DOHH2 (cell line): Measurements from ENCODE around the gene SAP30L.
A peak's percentile ranks its signal among the peaks of the same experiment; 100 is the strongest.

ENCODE experiments used
- H3F3A ChIP-seq: fragments of 200-600 bp; sonication (generic), shearing (Covaris generic); 2 replicates; pipeline ENCODE4 v1.6.0; 2016; ENCODE audit warnings: antibody characterized with exemption, mild to moderate bottlenecking; ENCODE audit not compliant: control insufficient read depth, insufficient read depth
- H3K27ac ChIP-seq: fragments of 200-600 bp; sonication (generic); 2 replicates; pipeline ENCODE4 v1.5.1; 2014; ENCODE audit warnings: low read depth, mild to moderate bottlenecking, low read length, moderate library complexity
- H3K27me3 ChIP-seq: fragments of 200-600 bp; sonication (generic); 2 replicates; pipeline ENCODE4 v1.6.1; 2014; ENCODE audit warnings: mild to moderate bottlenecking, low read length, mixed read lengths; ENCODE audit not compliant: control insufficient read depth
- H3K36me3 ChIP-seq: fragments of 200-600 bp; sonication (generic); 2 replicates; pipeline ENCODE4 v1.6.1; 2014; ENCODE audit warnings: mild to moderate bottlenecking, low read length, moderate library complexity, mixed read lengths; ENCODE audit not compliant: control insufficient read depth
- H3K4me1 ChIP-seq: fragments of 200-600 bp; sonication (generic); 2 replicates; pipeline ENCODE4 v1.6.1; 2014; ENCODE audit warnings: mild to moderate bottlenecking, low read length, mixed read lengths; ENCODE audit not compliant: control insufficient read depth
- H3K4me2 ChIP-seq: fragments of 200-600 bp; sonication (generic); 2 replicates; pipeline ENCODE4 v1.6.0; 2014; ENCODE audit warnings: mild to moderate bottlenecking, low read length, moderate library complexity
- H3K4me3 ChIP-seq: fragments of 200-600 bp; sonication (generic); 2 replicates; pipeline ENCODE4 v1.5.1; 2014; ENCODE audit warnings: mild to moderate bottlenecking, low read length, mixed read lengths
- H3K79me2 ChIP-seq: fragments of 200-600 bp; sonication (generic); 2 replicates; pipeline ENCODE4 v1.6.1; 2014; ENCODE audit warnings: mild to moderate bottlenecking, low read length, mixed read lengths; ENCODE audit not compliant: control insufficient read depth
- H3K9me2 ChIP-seq: fragments of 200-600 bp; sonication (generic); replicated peaks from 2 replicates; pipeline ENCODE4 v1.6.1; 2014; ENCODE audit warnings: mild to moderate bottlenecking, low read length, mixed read lengths; ENCODE audit not compliant: control insufficient read depth
- H3K9me3 ChIP-seq: fragments of 200-600 bp; sonication (generic); 2 replicates; pipeline ENCODE4 v1.6.1; 2014; ENCODE audit warnings: antibody characterized with exemption, low read length, mixed read lengths; ENCODE audit not compliant: control insufficient read depth, insufficient read depth
- H4K20me1 ChIP-seq: fragments of 200-600 bp; sonication (generic); 2 replicates; pipeline ENCODE4 v1.6.0; 2014; ENCODE audit warnings: low read depth, mild to moderate bottlenecking, antibody characterized with exemption, low read length, moderate library complexity; ENCODE audit not compliant: control insufficient read depth, insufficient read depth
- CTCF ChIP-seq: fragments of 200-600 bp; sonication (generic); IDR thresholded peaks from one replicate; pipeline ENCODE4 v1.5.1; 2014; ENCODE audit warnings: antibody characterized with exemption, mild to moderate bottlenecking, low read depth, low read length; ENCODE audit not compliant: poor library complexity, severe bottlenecking
- EZH2phosphoT487 ChIP-seq: fragments of 200-600 bp; sonication (generic); IDR thresholded peaks from 2 replicates; pipeline ENCODE4 v1.6.1; 2017; ENCODE audit warnings: borderline replicate concordance, mild to moderate bottlenecking, antibody characterized with exemption, low read length, moderate library complexity, mixed read lengths

Gene SAP30L

GRCh38 chr5:154446195-154447088 lies 645 bp downstream of the SAP30L start:
- Histone ChIP-seq H4K20me1 (peaks cover 19% of the 10 kb centered on the region), H3K79me2 (peaks cover 62% of the 10 kb centered on the region), H3K4me1 (peaks cover 38% of the 10 kb centered on the region), H3F3A (no peaks in the 10 kb centered on the region), H3K9me2 (no peaks in the 10 kb centered on the region), H3K36me3 (peaks cover 39% of the 10 kb centered on the region), H3K27ac (no peak overlapping the region), H3K4me3 (peak overlapping the region; percentile 100), H3K9me3 (no peaks in the 10 kb centered on the region), H3K4me2 (peak overlapping the region; percentile 87), H3K27me3 (no peaks in the 10 kb centered on the region)
- TF ChIP-seq EZH2phosphoT487: no peak
- no peak for TF ChIP-seq CTCF

- H3K4me2 ChIP-seq: peak overlapping the region; percentile 87
- peak overlapping the region; percentile 100 for H3K4me3 ChIP-seq
- H3K27me3 ChIP-seq: no peaks in the 10 kb centered on the region
- no peaks in the 10 kb centered on the region for H3K9me2 ChIP-seq
- H3K36me3 ChIP-seq: peaks cover 38% of the 10 kb centered on the region
- H3K27ac ChIP-seq: no peak overlapping the region
- H3K4me1 ChIP-seq: peaks cover 38% of the 10 kb centered on the region
- no peaks in the 10 kb centered on the region for H3F3A ChIP-seq
- no peaks in the 10 kb centered on the region for H3K9me3 ChIP-seq
- peaks cover 62% of the 10 kb centered on the region for H3K79me2 ChIP-seq
- H4K20me1 ChIP-seq: peaks cover 19% of the 10 kb centered on the region
- TF ChIP-seq EZH2phosphoT487: no peak
- TF ChIP-seq CTCF: no peak
Observed at GRCh38 chr5:154447089-154447725, 1.4 kb downstream of the SAP30L start.

DNA sequence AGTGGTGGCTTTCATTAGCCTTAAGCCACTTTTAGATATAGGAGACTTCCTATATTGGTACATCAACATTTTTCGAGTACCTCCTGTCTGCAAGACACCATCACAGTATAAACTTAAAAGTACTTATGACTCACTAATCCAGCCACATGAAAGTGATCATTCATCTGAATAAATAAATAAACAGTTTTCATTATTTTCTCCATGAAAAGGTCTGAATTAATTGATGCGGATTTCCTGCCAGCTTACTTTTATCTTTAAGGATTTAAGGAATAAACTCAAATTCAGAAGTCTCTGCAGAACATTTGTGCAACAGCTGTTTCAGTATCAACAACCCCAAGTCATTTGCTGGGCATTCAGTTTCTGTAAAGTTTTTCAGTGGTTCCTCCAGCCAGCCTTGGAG lies 4.0 kb downstream of the SAP30L start:
- peaks cover 19% of the 10 kb centered on the region for H4K20me1 ChIP-seq
- no peak overlapping the region for H3K27ac ChIP-seq
- peaks cover 55% of the 10 kb centered on the region for H3K36me3 ChIP-seq
- peaks cover 50% of the 10 kb centered on the region for H3K79me2 ChIP-seq
- no peak overlapping the region for H3K4me3 ChIP-seq
- peaks cover 27% of the 10 kb centered on the region for H3K4me1 ChIP-seq
- H3K4me2 ChIP-seq: no peak overlapping the region
- H3F3A ChIP-seq: no peaks in the 10 kb centered on the region
- H3K27me3 ChIP-seq: no peaks in the 10 kb centered on the region
- no peak for TF ChIP-seq CTCF
- no peak for TF ChIP-seq EZH2phosphoT487
- H3K9me2 ChIP-seq: no peaks in the 10 kb centered on the region
- H3K9me3 ChIP-seq: no peaks in the 10 kb centered on the region
